CD14-positive monocyte (primary cell): Measurements from ENCODE around the gene SMARCA4. TPM values are rescaled to one million over a fixed set of nuclear protein-coding genes. Genes with fewer than 3 reads are reported as not detected.

Experiments used
- DNase-seq, 3 donors: peaks; one replicate each; pipeline ENCODE4 v3.0.0-alpha.2; 2011 to 2022
- H2AFZ ChIP-seq: 2 replicates; pipeline ENCODE4 v1.6.0; 2012; ENCODE audit warnings: mild to moderate bottlenecking, low read depth, low read length, inconsistent platforms; ENCODE audit not compliant: insufficient read depth, poor library complexity, severe bottlenecking
- H3K27ac ChIP-seq, 2 donors: 1 replicate in 1 of 2; 2 replicates in 1 of 2; pipeline ENCODE4 v1.5.1; 2012 to 2013; ENCODE audit warnings: low read length in 2 of 2, control low read depth in 1 of 2, inconsistent platforms in 1 of 2, low read depth in 1 of 2, mild to moderate bottlenecking in 1 of 2
- H3K27me3 ChIP-seq, 2 donors: one replicate each; pipeline versions ENCODE4 v1.6.0 to v1.6.1; 2011 to 2013; ENCODE audit warnings: low read length in 2 of 2; ENCODE audit not compliant: control insufficient read depth in 2 of 2, insufficient read depth in 2 of 2
- H3K36me3 ChIP-seq, 2 donors: replicated peaks in 1 of 2; 1 replicate in 1 of 2; 2 replicates in 1 of 2; pipeline versions ENCODE4 v1.5.1 to v1.6.1; 2012 to 2013; ENCODE audit warnings: low read length in 2 of 2, control low read depth in 1 of 2, inconsistent platforms in 1 of 2, mild to moderate bottlenecking in 1 of 2; ENCODE audit not compliant: insufficient read depth in 2 of 2, control insufficient read depth in 1 of 2
- H3K4me1 ChIP-seq, 2 donors: 1 replicate in 1 of 2; 2 replicates in 1 of 2; pipeline versions ENCODE4 v1.5.1 to v1.6.1; 2012 to 2013; ENCODE audit warnings: low read length in 2 of 2, control low read depth in 1 of 2, inconsistent platforms in 1 of 2, mild to moderate bottlenecking in 1 of 2, moderate library complexity in 1 of 2; ENCODE audit not compliant: insufficient read depth in 2 of 2, control insufficient read depth in 1 of 2
- H3K4me2 ChIP-seq: replicated peaks from 2 replicates; pipeline ENCODE3; 2012; ENCODE audit warnings: low read length, moderate library complexity, mild to moderate bottlenecking; ENCODE audit not compliant: poor library complexity, severe bottlenecking; ENCODE audit errors: extremely low read depth
- H3K4me3 ChIP-seq, 3 experiments: fragments of 200-600 bp in 1 of 3; sonication (generic) in 1 of 3; replicated peaks in 1 of 3; 1 replicate in 2 of 3; 2 replicates in 1 of 3; pipeline ENCODE4 v1.5.1; 2011 to 2013; ENCODE audit warnings: low read length in 3 of 3, mild to moderate bottlenecking in 3 of 3, control low read depth in 2 of 3, low read depth in 2 of 3, inconsistent platforms in 1 of 3, moderate library complexity in 1 of 3
- H3K79me2 ChIP-seq: 2 replicates; pipeline ENCODE4 v1.6.0; 2012; ENCODE audit warnings: mild to moderate bottlenecking, control low read depth, inconsistent platforms, low read length, moderate library complexity; ENCODE audit not compliant: insufficient read depth
- H3K9ac ChIP-seq: 2 replicates; pipeline ENCODE4 v1.6.0; 2017; ENCODE audit warnings: low read length, mild to moderate bottlenecking; ENCODE audit not compliant: insufficient read depth, poor library complexity, severe bottlenecking
- H3K9me3 ChIP-seq, 2 donors: replicated peaks in 1 of 2; 1 replicate in 1 of 2; 2 replicates in 1 of 2; pipeline versions ENCODE4 v1.5.1 to v1.6.1; 2012 to 2013; ENCODE audit warnings: low read length in 2 of 2, control low read depth in 1 of 2; ENCODE audit not compliant: control insufficient read depth in 1 of 2, insufficient read depth in 1 of 2
- H4K20me1 ChIP-seq: 2 replicates; pipeline ENCODE4 v1.6.0; 2012; ENCODE audit warnings: mild to moderate bottlenecking, low read length, control low read depth, moderate library complexity; ENCODE audit not compliant: insufficient read depth
- H3K27ac Mint-ChIP-seq, 7 donors: one replicate each; pipeline ENCODE4 v1.8.0; 2020; ENCODE audit warnings: mild to moderate bottlenecking in 7 of 7, mixed read lengths in 7 of 7, moderate library complexity in 6 of 7, inconsistent platforms in 2 of 7
- H3K27me3 Mint-ChIP-seq, 3 donors: one replicate each; pipeline ENCODE4 v1.8.0; 2021 to 2022; ENCODE audit warnings: low read depth in 3 of 3, mild to moderate bottlenecking in 3 of 3, mixed read lengths in 3 of 3, moderate library complexity in 3 of 3, inconsistent platforms in 1 of 3
- H3K36me3 Mint-ChIP-seq, 2 donors: one replicate each; pipeline ENCODE4 v1.8.0; 2020; ENCODE audit warnings: mixed read lengths in 2 of 2, inconsistent platforms in 1 of 2, mild to moderate bottlenecking in 1 of 2
- H3K4me1 Mint-ChIP-seq: one replicate; pipeline ENCODE4 v1.8.0; 2020; ENCODE audit warnings: mild to moderate bottlenecking, mixed read lengths
- H3K4me3 Mint-ChIP-seq, 2 donors: one replicate each; pipeline ENCODE4 v1.8.0; 2020; ENCODE audit warnings: mild to moderate bottlenecking in 2 of 2, mixed read lengths in 2 of 2, moderate library complexity in 1 of 2
- H3K9me3 Mint-ChIP-seq, 7 donors: one replicate each; pipeline ENCODE4 v1.8.0; 2020 to 2022; ENCODE audit warnings: mixed read lengths in 7 of 7, mild to moderate bottlenecking in 6 of 7, moderate library complexity in 6 of 7, inconsistent platforms in 2 of 7
- CTCF ChIP-seq: fragments of 200-600 bp; IDR thresholded peaks from one replicate; pipeline ENCODE4 v1.8.0; 2022; ENCODE audit warnings: antibody characterized with exemption, mild to moderate bottlenecking
- WGBS: methylation state at CpG from one replicate; pipeline ENCODE4 v1.1.5; 2013; ENCODE audit warnings: missing lambda C conversion rate; ENCODE audit not compliant: insufficient coverage; 5-methylcytosine and 5-hydroxymethylcytosine counted together
- intact Hi-C, 2 donors: fragments of 100-400 bp; cut with micrococcal nuclease; formaldehyde crosslinking; loops; one replicate each; pipeline versions ENCODE4 v1.15.0 to v1.15.1; 2023
- polyA plus RNA-seq, 3 donors: library from polyadenylated mRNA; depleted of rRNA in 1 of 3; unstranded in 2 of 3; stranded (reverse) in 1 of 3; fragments of 300-500 nt in 2 of 3; fragments of >200 nt in 1 of 3; fragmentation: Illumina TruSeq in 2 of 3; gene quantifications; 1 replicate in 2 of 3; 2 replicates in 1 of 3; pipeline ENCODE4 v1.2.3, GENCODE V29; 2012 to 2021

The SMARCA4 gene
- polyA plus RNA-seq, 3 donors, result 5.1 to 53.3 (median 7.0) TPM

- no peaks in the 10 kb centered on the region for H3K4me1 ChIP-seq
- no peak for DNase-seq
- no peak overlapping the region for H3K4me3 Mint-ChIP-seq
- H3K36me3 Mint-ChIP-seq, result peaks cover 93 to 99% of the 10 kb centered on the region in 2 donors
- 100% methylated on average over 2 of the region's 7 CpGs for WGBS
- H3K4me3 ChIP-seq, result no peak overlapping the region
- TF ChIP-seq CTCF, result no peak
- H3K9me3 Mint-ChIP-seq, result no peaks in the 10 kb centered on the region
- no peaks in the 10 kb centered on the region for H4K20me1 ChIP-seq
- H3K9me3 ChIP-seq, result no peaks in the 10 kb centered on the region
- intact Hi-C loops, result no loop called here
- no peak overlapping the region for H3K9ac ChIP-seq
- peak overlapping the region in 1 of 7 donors; percentile 74 for H3K27ac Mint-ChIP-seq
- H3K4me2 ChIP-seq, result no peak overlapping the region
- H3K27me3 ChIP-seq, result no peaks in the 10 kb centered on the region
- H2AFZ ChIP-seq, result no peak overlapping the region
- no peak overlapping the region for H3K27ac ChIP-seq
- no peaks in the 10 kb centered on the region for H3K4me1 Mint-ChIP-seq
- H3K79me2 ChIP-seq, result no peaks in the 10 kb centered on the region
- H3K36me3 ChIP-seq, result peaks cover 86 to 95% of the 10 kb centered on the region in 2 donors
- H3K27me3 Mint-ChIP-seq, result peaks cover 0 to 2% (median 0%) of the 10 kb centered on the region in 3 donors
These were observed 52.9 kb downstream of the SMARCA4 start for GRCh38 chr19:11013771-11014170.

GRCh38 chr19:11014403-11014911, 53.6 kb downstream of the SMARCA4 start:
- Histone ChIP-seq H3K4me3 (no peak overlapping the region), H3K4me1 (no peaks in the 10 kb centered on the region), H3K27me3 (no peaks in the 10 kb centered on the region), H3K4me2 (no peak overlapping the region), H3K9ac (no peak overlapping the region), H3K27ac (no peak overlapping the region), H3K36me3 (peaks cover 87 to 98% of the 10 kb centered on the region in 2 donors), H2AFZ (no peak overlapping the region), H3K9me3 (no peaks in the 10 kb centered on the region), H4K20me1 (no peaks in the 10 kb centered on the region), H3K79me2 (no peaks in the 10 kb centered on the region)
- Mint-ChIP-seq H3K36me3 (peaks cover 94 to 100% of the 10 kb centered on the region in 2 donors), H3K4me1 (no peaks in the 10 kb centered on the region), H3K4me3 (no peak overlapping the region), H3K27ac (peak overlapping the region in 1 of 7 donors; percentile 30), H3K9me3 (no peaks in the 10 kb centered on the region), H3K27me3 (peaks cover 0 to 2% (median 0%) of the 10 kb centered on the region in 3 donors)
- WGBS, result 95% methylated on average over 6 of the region's 12 CpGs
- DNase-seq, result no peak
- no peak for TF ChIP-seq CTCF
- intact Hi-C loops, result no loop called here
